Smooth muscle cell (in vitro differentiated cells): ENCODE measurements around the gene METTL16. TPM values are rescaled to one million over a fixed set of nuclear protein-coding genes. Genes with fewer than 3 reads are reported as not detected.

Experiments
- DNase-seq: peaks from one replicate; lab custom pipeline; 2025; ENCODE audit not compliant: unreplicated experiment; lab: John Stamatoyannopoulos, UW
- H2AFZ ChIP-seq: fragments of 200-600 bp; sonication (generic); 2 replicates; pipeline ENCODE4 v1.6.0; 2016; ENCODE audit warnings: antibody characterized with exemption, low read depth, mild to moderate bottlenecking
- H3F3A ChIP-seq: fragments of 200-600 bp; sonication (generic); 2 replicates; pipeline ENCODE4 v1.6.0; 2017; ENCODE audit warnings: antibody characterized with exemption, low read depth
- H3K27ac ChIP-seq: fragments of 200-600 bp; sonication (generic); 2 replicates; pipeline ENCODE4 v1.5.1; 2016; ENCODE audit warnings: low read depth, mild to moderate bottlenecking
- H3K27me3 ChIP-seq: fragments of 200-600 bp; sonication (generic); 2 replicates; pipeline ENCODE4 v1.6.1; 2016; ENCODE audit warnings: low read depth, mild to moderate bottlenecking
- H3K36me3 ChIP-seq: fragments of 200-600 bp; sonication (generic); 2 replicates; pipeline ENCODE4 v1.5.1; 2016; ENCODE audit warnings: low read depth
- H3K4me1 ChIP-seq: fragments of 200-600 bp; sonication (generic); 2 replicates; pipeline ENCODE4 v1.5.1; 2016; ENCODE audit warnings: low read depth
- H3K4me2 ChIP-seq: fragments of 200-600 bp; sonication (generic); 2 replicates; pipeline ENCODE4 v1.6.0; 2016; ENCODE audit warnings: mild to moderate bottlenecking
- H3K4me3 ChIP-seq: fragments of 200-600 bp; sonication (generic); 2 replicates; pipeline ENCODE4 v1.5.1; 2016; ENCODE audit warnings: mild to moderate bottlenecking
- H3K79me2 ChIP-seq: fragments of 200-600 bp; sonication (generic); 2 replicates; pipeline ENCODE4 v1.6.0; 2016; ENCODE audit warnings: low read depth, mild to moderate bottlenecking
- H3K9ac ChIP-seq: fragments of 200-600 bp; sonication (generic); 2 replicates; pipeline ENCODE4 v1.6.0; 2016; ENCODE audit warnings: low read depth
- H3K9me3 ChIP-seq: fragments of 200-600 bp; sonication (generic); replicated peaks from 2 replicates; pipeline ENCODE4 v1.5.1; 2016; ENCODE audit warnings: low read depth
- H4K20me1 ChIP-seq: fragments of 200-600 bp; sonication (generic); 2 replicates; pipeline ENCODE4 v1.6.0; 2016; ENCODE audit warnings: low read depth
- CTCF ChIP-seq: fragments of 200-600 bp; sonication (generic); IDR thresholded peaks from 2 replicates; pipeline ENCODE4 v1.5.1; 2017; ENCODE audit warnings: borderline replicate concordance, mild to moderate bottlenecking, antibody characterized with exemption; ENCODE audit not compliant: insufficient read depth, poor library complexity, severe bottlenecking
- WGBS: methylation state at CpG from one replicate; pipeline ENCODE4 v1.1.7; 2016; ENCODE audit warnings: low lambda C conversion rate; 5-methylcytosine and 5-hydroxymethylcytosine counted together
- polyA plus RNA-seq: library from polyadenylated mRNA; unstranded; fragments of >200 nt; fragmentation: Nextera tagmentation; extraction: Ambion mirVana; gene quantifications from 2 replicates; pipeline ENCODE4 v1.2.1, GENCODE V29; 2016
- total RNA-seq: library from RNA; depleted of rRNA; stranded (reverse); fragments of >200 nt; gene quantifications from 2 replicates; pipeline ENCODE4 v1.2.3, GENCODE V29; 2014

METTL16 gene
- total and polyA plus RNA-seq, 2 experiments from 2014 or later: 16.8 to 27.4 TPM

DNA sequence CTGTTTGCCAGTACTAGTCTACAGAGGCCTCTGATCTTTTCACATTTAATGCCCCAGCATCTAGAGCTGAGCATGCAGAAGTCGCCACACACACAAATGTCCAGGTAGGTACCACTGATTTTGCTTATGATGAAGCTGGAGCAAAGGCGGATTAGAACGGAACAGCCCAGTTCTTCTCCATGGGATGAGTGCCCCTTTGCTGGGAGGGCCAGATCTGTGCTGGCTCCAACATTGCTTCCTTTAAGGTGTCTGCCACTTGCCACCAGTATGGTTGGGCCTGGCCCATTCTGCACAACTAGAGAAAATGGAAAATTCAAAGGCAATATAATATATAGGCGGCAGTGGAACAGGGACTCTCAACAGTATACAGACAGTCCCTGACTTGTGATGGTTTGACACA is 108.6 kb downstream of the METTL16 start:
- Histone ChIP-seq H3K4me1 (peaks cover 39% of the 10 kb centered on the region), H3K4me3 (no peak overlapping the region), H3K79me2 (peaks cover 13% of the 10 kb centered on the region), H3K27me3 (no peaks in the 10 kb centered on the region), H3K36me3 (no peaks in the 10 kb centered on the region), H3K9ac (no peak overlapping the region), H3F3A (peaks cover 28% of the 10 kb centered on the region), H3K4me2 (no peak overlapping the region), H3K27ac (no peak overlapping the region), H2AFZ (no peak overlapping the region), H3K9me3 (no peaks in the 10 kb centered on the region), H4K20me1 (peaks cover 9% of the 10 kb centered on the region)
- WGBS: 97% methylated on average over 4 of the region's 4 CpGs
- DNase-seq: no peak
- TF ChIP-seq CTCF: no peak

DNA sequence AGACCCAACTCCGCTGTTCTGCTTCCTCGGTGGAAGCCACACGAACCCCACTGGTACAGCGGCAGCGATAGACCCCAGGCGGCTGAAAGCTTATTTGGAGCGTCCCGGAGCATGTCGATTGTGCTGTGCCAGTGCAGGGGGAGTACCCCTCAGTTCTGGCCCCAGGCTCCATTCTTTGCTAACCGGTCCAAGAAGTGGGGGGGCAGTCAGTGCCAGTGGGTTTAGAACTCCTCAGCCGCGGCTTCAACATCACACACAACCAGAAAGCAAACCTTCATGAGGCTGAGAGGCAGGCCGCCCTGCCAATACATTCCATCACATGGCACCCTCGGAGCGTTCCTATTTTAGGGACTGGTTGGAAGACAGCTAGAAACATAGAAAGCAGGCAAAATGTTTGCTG is 109.1 kb downstream of the METTL16 start:
- Histone ChIP-seq H3K9me3 (no peaks in the 10 kb centered on the region), H3K79me2 (peaks cover 18% of the 10 kb centered on the region), H4K20me1 (peaks cover 14% of the 10 kb centered on the region), H3K36me3 (no peaks in the 10 kb centered on the region), H3F3A (peaks cover 33% of the 10 kb centered on the region), H3K27me3 (no peaks in the 10 kb centered on the region), H3K4me2 (peak overlapping the region; percentile 98), H3K4me3 (peak overlapping the region; percentile 94), H2AFZ (no peak overlapping the region), H3K9ac (peak overlapping the region; percentile 39), H3K4me1 (peaks cover 43% of the 10 kb centered on the region), H3K27ac (peak overlapping the region; percentile 99)
- no peak for DNase-seq
- no peak for TF ChIP-seq CTCF
- 36% methylated on average over 15 of the region's 15 CpGs for WGBS

DNA sequence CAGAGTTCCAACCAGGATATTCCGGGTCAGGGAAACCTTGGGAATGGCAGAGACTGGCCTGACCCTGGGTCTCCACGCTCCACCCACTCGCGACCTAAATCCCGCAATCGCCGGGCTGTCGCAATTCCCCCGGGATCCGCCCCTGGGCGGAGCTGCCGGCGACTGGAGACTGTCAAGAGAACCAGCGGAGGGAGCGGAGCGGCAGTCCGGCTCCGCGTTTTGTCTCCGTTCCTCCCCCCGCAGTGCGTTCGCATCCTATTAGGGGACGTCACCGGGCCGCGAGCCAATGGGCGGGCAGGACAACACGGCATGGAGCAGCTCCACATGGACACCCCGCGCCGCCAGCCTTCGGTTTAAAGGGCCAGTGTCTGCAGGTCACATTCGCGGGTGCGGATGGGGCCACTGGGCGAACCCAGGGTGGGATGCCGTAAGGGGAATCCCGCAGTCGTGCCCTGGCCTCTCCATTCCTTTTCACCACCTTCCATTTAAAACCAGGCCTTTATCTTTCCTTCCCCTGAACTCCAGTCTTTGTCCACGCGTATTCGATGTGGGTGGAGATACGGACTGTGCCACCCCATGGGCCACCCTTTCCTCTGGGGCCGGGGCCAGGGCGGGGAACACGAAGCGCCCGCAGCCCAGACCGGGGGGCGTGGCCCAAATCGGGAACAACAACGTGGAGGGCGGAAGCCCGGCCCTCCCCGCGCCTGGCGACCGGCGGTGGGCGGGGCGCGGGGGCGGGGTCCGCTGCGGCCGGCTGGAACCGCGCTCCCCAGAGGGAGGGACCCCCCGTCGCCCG is 110.1 kb downstream of the METTL16 start:
- Histone ChIP-seq H4K20me1 (peaks cover 14% of the 10 kb centered on the region), H3K27ac (peak overlapping the region; percentile 99), H3K4me1 (peaks cover 48% of the 10 kb centered on the region), H3K9ac (peak overlapping the region; percentile 98), H3K36me3 (no peaks in the 10 kb centered on the region), H3K79me2 (peaks cover 21% of the 10 kb centered on the region), H3F3A (peaks cover 36% of the 10 kb centered on the region), H3K4me2 (peak overlapping the region; percentile 98), H3K4me3 (peak overlapping the region; percentile 94), H2AFZ (no peak overlapping the region), H3K27me3 (no peaks in the 10 kb centered on the region), H3K9me3 (no peaks in the 10 kb centered on the region)
- WGBS: under 1% methylated on average over 43 of the region's 72 CpGs
- DNase-seq: peak; percentile 99
- no peak for TF ChIP-seq CTCF

- Histone ChIP-seq H3K79me2 (peaks cover 21% of the 10 kb centered on the region), H3K36me3 (no peaks in the 10 kb centered on the region), H3F3A (peaks cover 36% of the 10 kb centered on the region), H3K9me3 (no peaks in the 10 kb centered on the region), H3K9ac (peak within 1 kb of the TSS; percentile 98), H3K4me2 (peak within 1 kb of the TSS; percentile 98), H3K4me3 (peak within 1 kb of the TSS; percentile 94), H3K4me1 (peaks cover 48% of the 10 kb centered on the region), H3K27ac (peak within 1 kb of the TSS; percentile 99), H2AFZ (no peak within 1 kb of the TSS), H3K27me3 (no peaks in the 10 kb centered on the region), H4K20me1 (peaks cover 20% of the 10 kb centered on the region)
- no peak for TF ChIP-seq CTCF
- under 1% methylated on average over 37 of the region's 51 CpGs for WGBS
- peak; percentile 99 for DNase-seq
Observed at GRCh38 chr17:2400877-2401425, 110.7 kb downstream of the METTL16 start, which contains the start of gene MNT. TSS of gene MNT (minus strand) at chr17:2401060. CDS start at chr17:2400712, 348 bp downstream.
